CD4-positive, alpha-beta T cell treated with Interleukin-1 beta for 1 hour (primary cell): Measurements from ENCODE around the gene MN1.

Experiments
- DNase-seq, 2 donors: peaks; one replicate each; pipeline ENCODE4 v3.0.0-alpha.2; 2020 to 2022

Gene MN1

DNA sequence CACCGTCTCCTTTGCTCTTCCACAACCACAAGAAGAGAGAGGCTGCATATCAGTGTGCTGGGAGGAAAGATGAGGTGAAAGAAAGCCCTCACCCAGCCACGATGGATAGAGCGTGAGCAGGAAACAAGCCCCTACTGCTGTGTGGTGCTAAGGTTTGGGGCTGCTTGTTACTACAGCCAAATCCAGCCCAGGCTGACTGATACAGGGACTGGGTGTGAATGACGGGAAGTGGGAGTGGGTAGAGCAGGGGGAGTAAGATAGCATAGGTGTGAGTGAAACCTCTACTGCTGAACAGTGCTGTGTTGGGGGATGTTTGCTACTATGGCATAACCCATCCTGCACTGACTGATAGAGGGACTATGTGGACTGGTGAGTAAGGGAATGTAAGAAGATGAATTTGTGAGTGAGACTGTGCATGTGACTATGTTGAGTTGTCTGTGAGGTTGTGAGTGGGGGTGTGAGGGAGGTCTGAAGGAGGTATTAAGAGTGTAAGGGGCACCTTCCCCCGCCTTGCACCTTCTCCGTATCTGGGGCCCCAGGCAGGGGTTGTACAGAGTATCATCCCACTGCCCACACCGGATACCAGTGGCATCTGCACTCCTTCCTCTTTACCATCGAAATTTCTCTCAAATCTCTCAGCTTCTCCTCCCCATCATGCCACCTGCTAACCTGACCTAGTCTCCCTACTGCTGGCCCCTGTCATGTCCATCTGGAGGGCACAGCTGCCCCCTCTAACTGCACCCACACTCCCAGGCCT is 91.5 kb downstream of the MN1 start:
- no peak for DNase-seq

GRCh38 chr22:27706489-27706888 is 95.1 kb downstream of the MN1 start:
- DNase-seq: no peak

DNA sequence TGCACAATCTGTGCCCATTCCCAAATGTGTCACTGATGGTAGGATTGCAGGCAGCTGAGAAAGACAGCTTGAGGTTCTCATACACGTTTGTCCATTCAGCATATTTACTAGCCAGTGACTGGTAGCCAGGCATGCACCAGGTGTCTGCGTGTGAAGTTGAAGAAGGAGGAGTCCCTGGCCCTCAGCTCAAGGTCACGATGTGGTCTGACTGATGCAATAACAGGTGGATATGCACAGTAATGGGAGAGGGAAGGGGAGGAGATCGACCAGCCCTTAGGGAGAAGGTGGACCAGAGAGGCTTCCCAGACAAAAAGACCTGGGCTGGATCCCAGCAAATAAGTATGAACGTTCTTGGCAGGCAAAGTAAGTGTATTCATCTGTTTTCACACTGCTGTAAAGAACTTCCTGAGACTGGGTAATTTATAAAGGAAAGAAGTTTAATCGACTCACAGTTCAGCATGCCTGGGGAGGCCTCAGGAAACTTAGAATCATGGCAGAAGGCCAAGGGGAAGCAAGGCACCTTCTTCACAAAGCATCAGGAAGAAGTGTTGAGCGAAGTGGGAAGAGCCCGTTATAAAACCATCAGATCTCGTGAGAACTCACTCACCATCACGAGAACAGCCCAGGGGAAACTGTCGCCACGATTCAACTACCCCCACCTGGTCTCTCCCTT is 96.0 kb downstream of the MN1 start:
- DNase-seq: no peak

DNA sequence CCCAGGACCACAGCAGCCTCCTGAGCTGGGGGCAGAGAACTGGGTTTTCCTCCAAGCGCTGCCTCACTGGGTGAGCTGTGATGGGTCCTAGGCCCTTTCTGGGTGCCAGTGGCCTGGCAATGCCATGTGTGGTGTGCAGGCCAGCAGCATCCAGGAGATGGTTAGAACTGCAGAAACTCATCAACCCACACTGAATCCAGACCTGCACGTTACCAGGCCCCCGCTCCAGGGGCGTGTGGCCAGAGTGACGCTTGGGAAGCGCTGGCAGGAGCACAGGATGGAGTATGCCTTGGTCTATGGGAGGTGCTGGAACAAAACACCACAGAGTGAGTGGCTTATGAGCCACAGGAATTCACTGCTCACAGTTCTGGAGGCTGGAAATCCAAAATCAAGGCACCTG is 97.0 kb downstream of the MN1 start:
- no peak for DNase-seq

DNA sequence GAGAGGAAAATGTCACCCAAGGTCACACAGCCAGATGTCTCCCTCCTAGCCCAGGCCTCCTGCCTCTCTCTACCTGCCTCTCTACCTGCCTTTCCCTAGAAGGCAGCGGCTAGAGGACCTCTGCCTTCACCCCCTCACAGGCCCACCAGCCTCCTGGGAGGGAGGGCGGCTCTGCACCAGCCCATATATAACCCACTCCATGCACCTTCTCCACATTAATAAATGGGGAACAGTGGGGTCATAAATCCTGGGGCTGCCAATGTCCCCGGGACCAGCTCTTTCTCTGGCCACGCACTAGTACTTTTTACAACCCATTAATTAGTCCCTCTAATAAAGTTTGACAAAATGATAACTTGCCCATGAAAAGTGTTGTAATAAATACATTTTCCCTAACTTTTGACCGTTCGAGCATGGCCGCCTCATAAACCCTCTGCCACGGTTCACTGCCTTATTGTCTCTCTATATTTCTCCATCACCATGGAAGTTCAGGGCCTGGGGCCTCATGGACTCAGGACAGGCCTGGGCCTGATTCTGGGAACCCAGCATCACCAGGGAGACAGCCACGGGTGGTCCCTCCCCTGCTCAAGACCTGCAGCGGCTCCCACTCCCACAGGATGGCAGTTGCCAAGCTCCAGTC is 102.1 kb downstream of the MN1 start:
- DNase-seq: no peak

DNA sequence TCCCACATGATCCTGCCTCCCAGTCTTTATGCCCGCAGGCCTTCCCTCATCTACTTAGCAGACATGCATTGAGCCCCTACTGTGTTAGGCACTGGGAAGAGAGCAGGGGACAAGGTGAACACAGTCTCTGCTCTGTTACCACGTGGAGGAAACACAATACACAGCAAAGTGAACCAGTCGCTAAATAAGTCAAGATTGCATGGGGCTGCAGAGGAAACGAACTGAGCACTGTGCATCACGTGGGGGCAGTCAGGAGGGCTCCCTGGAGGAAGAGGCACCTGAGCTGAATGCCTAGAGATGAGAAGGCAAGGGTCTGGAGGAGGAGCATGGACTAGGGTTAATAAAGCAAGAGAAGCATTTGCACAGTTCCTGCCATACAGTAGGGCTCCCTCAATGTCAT is 102.7 kb downstream of the MN1 start:
- DNase-seq: no peak
